Hepatocyte (in vitro differentiated cells): ENCODE measurements around the gene SASS6. TPM values are rescaled to one million over a fixed set of nuclear protein-coding genes. Genes with fewer than 3 reads are reported as not detected.

ENCODE experiments used
- DNase-seq: peaks from one replicate; pipeline ENCODE4 v3.0.0-alpha.2; 2016; ENCODE audit warnings: low spot score
- H2AFZ ChIP-seq: fragments of 200-600 bp; sonication (generic); 2 replicates; pipeline ENCODE4 v1.6.0; 2016; ENCODE audit warnings: antibody characterized with exemption, mild to moderate bottlenecking
- H3K27ac ChIP-seq: fragments of 200-600 bp; sonication (generic); 2 replicates; pipeline ENCODE4 v1.5.1; 2016; ENCODE audit warnings: mild to moderate bottlenecking
- H3K27me3 ChIP-seq: fragments of 200-600 bp; sonication (generic); 2 replicates; pipeline ENCODE4 v1.6.1; 2016
- H3K36me3 ChIP-seq: fragments of 200-600 bp; sonication (generic); replicated peaks from 2 replicates; pipeline ENCODE4 v1.5.1; 2016; ENCODE audit warnings: low read depth; ENCODE audit not compliant: insufficient read depth
- H3K4me1 ChIP-seq: fragments of 200-600 bp; sonication (generic); 2 replicates; pipeline ENCODE4 v1.5.1; 2016; ENCODE audit warnings: mild to moderate bottlenecking, moderate library complexity; ENCODE audit not compliant: insufficient read depth
- H3K4me2 ChIP-seq: fragments of 200-600 bp; sonication (generic); 2 replicates; pipeline ENCODE4 v1.6.0; 2016
- H3K4me3 ChIP-seq: fragments of 200-600 bp; sonication (generic); 2 replicates; pipeline ENCODE4 v1.5.1; 2016; ENCODE audit warnings: mild to moderate bottlenecking
- H3K79me2 ChIP-seq: fragments of 200-600 bp; sonication (generic); 2 replicates; pipeline ENCODE4 v1.6.0; 2017; ENCODE audit warnings: mild to moderate bottlenecking
- H3K9me2 ChIP-seq: fragments of 200-600 bp; sonication (generic); replicated peaks from 2 replicates; pipeline ENCODE4 v1.6.0; 2017; ENCODE audit warnings: mild to moderate bottlenecking; ENCODE audit not compliant: insufficient read depth
- H3K9me3 ChIP-seq: fragments of 200-600 bp; sonication (generic); 2 replicates; pipeline ENCODE4 v1.5.1; 2016; ENCODE audit warnings: low read depth, mild to moderate bottlenecking
- H4K20me1 ChIP-seq: fragments of 200-600 bp; sonication (generic); 2 replicates; pipeline ENCODE4 v1.6.0; 2016; ENCODE audit warnings: mild to moderate bottlenecking; ENCODE audit not compliant: insufficient read depth, poor library complexity, severe bottlenecking
- CTCF ChIP-seq: fragments of 200-600 bp; sonication (generic); IDR thresholded peaks from 2 replicates; pipeline ENCODE4 v1.5.1; 2016; ENCODE audit warnings: antibody characterized with exemption, mild to moderate bottlenecking; ENCODE audit not compliant: poor library complexity
- EZH2 ChIP-seq: fragments of 200-600 bp; sonication (generic); IDR thresholded peaks from 2 replicates; pipeline ENCODE4 v1.6.1; 2016; ENCODE audit warnings: antibody characterized with exemption, mild to moderate bottlenecking, borderline replicate concordance
- EZH2phosphoT487 ChIP-seq: fragments of 200-600 bp; sonication (generic); IDR thresholded peaks from one replicate; pipeline ENCODE4 v1.6.1; 2018; ENCODE audit warnings: antibody characterized with exemption, mild to moderate bottlenecking, low read depth, moderate library complexity; ENCODE audit not compliant: unreplicated experiment, severe bottlenecking
- WGBS: methylation state at CpG from one replicate; pipeline ENCODE4 v1.1.6; 2016; ENCODE audit warnings: low lambda C conversion rate; ENCODE audit errors: missing lambda C conversion rate; 5-methylcytosine and 5-hydroxymethylcytosine counted together
- polyA plus RNA-seq: library from polyadenylated mRNA; unstranded; fragments of >200 nt; fragmentation: Nextera tagmentation; extraction: Ambion mirVana; gene quantifications from 2 replicates; pipeline ENCODE4 v1.2.1, GENCODE V29; 2016
- total RNA-seq: library from RNA; depleted of rRNA; stranded (reverse); fragments of >200 nt; gene quantifications from 2 replicates; pipeline ENCODE4 v1.2.3, GENCODE V29; 2014

Gene SASS6
- total and polyA plus RNA-seq, 2 experiments from 2014 or later = 1.9 to 4.5 TPM

GRCh38 chr1:100152271-100152670 lies 19.5 kb upstream of the SASS6 start:
- H3K79me2 ChIP-seq = no peaks in the 10 kb centered on the region
- no peak overlapping the region for H3K4me2 ChIP-seq
- no peaks in the 10 kb centered on the region for H3K27me3 ChIP-seq
- 92% methylated on average over 4 of the region's 4 CpGs for WGBS
- no peaks in the 10 kb centered on the region for H3K9me3 ChIP-seq
- TF ChIP-seq EZH2 (no peak), EZH2phosphoT487 (no peak), CTCF (no peak)
- H3K4me3 ChIP-seq = no peak overlapping the region
- no peaks in the 10 kb centered on the region for H3K9me2 ChIP-seq
- no peak for DNase-seq
- H4K20me1 ChIP-seq = no peaks in the 10 kb centered on the region
- H3K4me1 ChIP-seq = no peaks in the 10 kb centered on the region
- no peak overlapping the region for H3K27ac ChIP-seq
- no peaks in the 10 kb centered on the region for H3K36me3 ChIP-seq
- no peak overlapping the region for H2AFZ ChIP-seq

GRCh38 chr1:100151679-100152078 lies 18.9 kb upstream of the SASS6 start:
- Histone ChIP-seq H3K9me3 (no peaks in the 10 kb centered on the region), H3K4me3 (no peak overlapping the region), H3K27ac (no peak overlapping the region), H3K4me2 (no peak overlapping the region), H2AFZ (no peak overlapping the region), H3K36me3 (no peaks in the 10 kb centered on the region), H3K27me3 (no peaks in the 10 kb centered on the region), H3K4me1 (no peaks in the 10 kb centered on the region), H3K79me2 (no peaks in the 10 kb centered on the region), H3K9me2 (no peaks in the 10 kb centered on the region), H4K20me1 (no peaks in the 10 kb centered on the region)
- no peak for DNase-seq
- TF ChIP-seq EZH2phosphoT487 = no peak
- no peak for TF ChIP-seq EZH2
- TF ChIP-seq CTCF = no peak
- WGBS = 86% methylated on average over 2 of the region's 2 CpGs

- H2AFZ ChIP-seq = no peak overlapping the region
- H3K27me3 ChIP-seq = no peaks in the 10 kb centered on the region
- H3K4me3 ChIP-seq = no peak overlapping the region
- 95% methylated on average over 4 of the region's 4 CpGs for WGBS
- no peak overlapping the region for H3K4me2 ChIP-seq
- H3K27ac ChIP-seq = no peak overlapping the region
- no peak for TF ChIP-seq EZH2phosphoT487
- no peak for TF ChIP-seq CTCF
- TF ChIP-seq EZH2 = no peak
- no peaks in the 10 kb centered on the region for H3K36me3 ChIP-seq
- H3K4me1 ChIP-seq = no peaks in the 10 kb centered on the region
- DNase-seq = no peak
- no peaks in the 10 kb centered on the region for H3K9me3 ChIP-seq
- H3K79me2 ChIP-seq = no peaks in the 10 kb centered on the region
- H3K9me2 ChIP-seq = no peaks in the 10 kb centered on the region
- H4K20me1 ChIP-seq = no peaks in the 10 kb centered on the region
Observed at GRCh38 chr1:100147875-100148274, 15.1 kb upstream of the SASS6 start.

- no peak overlapping the region for H3K4me3 ChIP-seq
- DNase-seq = no peak
- H3K4me2 ChIP-seq = no peak overlapping the region
- H4K20me1 ChIP-seq = no peaks in the 10 kb centered on the region
- TF ChIP-seq EZH2 = no peak
- no peak for TF ChIP-seq EZH2phosphoT487
- TF ChIP-seq CTCF = no peak
- H3K27ac ChIP-seq = no peak overlapping the region
- no peaks in the 10 kb centered on the region for H3K4me1 ChIP-seq
- H3K9me3 ChIP-seq = no peaks in the 10 kb centered on the region
- H3K79me2 ChIP-seq = no peaks in the 10 kb centered on the region
- no peaks in the 10 kb centered on the region for H3K9me2 ChIP-seq
- no peak overlapping the region for H2AFZ ChIP-seq
- H3K27me3 ChIP-seq = no peaks in the 10 kb centered on the region
- WGBS = 97% methylated on average over 1 of the region's 1 CpG
- H3K36me3 ChIP-seq = no peaks in the 10 kb centered on the region
Observed at GRCh38 chr1:100146958-100147357, 14.2 kb upstream of the SASS6 start.
